ENCODE measurements around the gene ACSL5.

GRCh38 chr10:112365451-112365850 is 8.5 kb upstream of the ACSL5 start:
- no peak for TF ChIP-seq CTCF (IDR thresholded peaks at IDR 0.05; ENCODE audit: insufficient read depth, low read depth, low read length)
- TF ChIP-seq EZH2 (IDR thresholded peaks at IDR 0.05; ENCODE audit: insufficient read depth, low read length), result no peak

Measured in astrocyte (in vitro differentiated cells and primary cell).